Heart right ventricle (tissue), 16 donors: ENCODE data around the gene MSH5. TPM values are rescaled to one million over a fixed set of nuclear protein-coding genes. Genes with fewer than 3 reads are reported as not detected.

Source experiments
- ATAC-seq, 8 donors: fragments of 200-7000 bp; cut with Tn5 transposase; one replicate each; pipeline ENCODE4 v1.9.1; 2020; ENCODE audit warnings: mild to moderate bottlenecking in 8 of 8, moderate library complexity in 8 of 8, moderate number of reproducible peaks in 1 of 8
- DNase-seq, 2 donors: peaks; one replicate each; pipeline ENCODE4 v3.0.0-alpha.2; 2020
- H3K27ac ChIP-seq, 10 donors: fragments of 200-600 bp; sonication (generic) in 2 of 10; one replicate each; pipeline versions ENCODE4 v1.5.0 to v1.8.0; 2020 to 2022; ENCODE audit warnings: mild to moderate bottlenecking in 3 of 10
- H3K27me3 ChIP-seq, 7 donors: fragments of 200-600 bp; one replicate each; pipeline ENCODE4 v1.8.0; 2021 to 2022; ENCODE audit warnings: mild to moderate bottlenecking in 2 of 7
- H3K36me3 ChIP-seq, 9 donors: fragments of 200-600 bp; sonication (generic) in 1 of 9; one replicate each; pipeline versions ENCODE4 v1.5.0 to v1.8.0; 2020 to 2022; ENCODE audit warnings: mild to moderate bottlenecking in 2 of 9
- H3K4me1 ChIP-seq, 9 donors: fragments of 200-600 bp; sonication (generic) in 1 of 9; one replicate each; pipeline versions ENCODE4 v1.5.0 to v1.8.0; 2020 to 2022; ENCODE audit warnings: mild to moderate bottlenecking in 4 of 9
- H3K4me3 ChIP-seq, 10 donors: fragments of 200-600 bp; sonication (generic) in 2 of 10; one replicate each; pipeline versions ENCODE4 v1.5.0 to v1.8.0; 2020 to 2022; ENCODE audit warnings: mild to moderate bottlenecking in 7 of 10, moderate library complexity in 2 of 10
- H3K9me3 ChIP-seq, 11 donors: fragments of 200-600 bp in 10 of 11; sonication (generic) in 2 of 11; one replicate each; pipeline versions ENCODE4 v1.5.0 to v1.8.0; 2013 to 2022; ENCODE audit warnings: mild to moderate bottlenecking in 2 of 11, control low read depth in 1 of 11, moderate library complexity in 1 of 11
- WGBS, 2 donors: extraction: QIAGEN DNeasy Blood & Tissue Kit; methylation state at CpG; one replicate each; pipeline ENCODE4 v1.1.7; 2013; ENCODE audit warnings: inconsistent platforms in 1 of 2; 5-methylcytosine and 5-hydroxymethylcytosine counted together
- intact Hi-C, 10 donors: fragments of 100-400 bp; cut with DNase I; formaldehyde crosslinking; loops; one replicate each; pipeline versions ENCODE4 v1.11.1 to v1.14.2; 2022
- polyA plus RNA-seq, 2 donors: library from polyadenylated mRNA; stranded (reverse); fragments of 200-250 nt; gene quantifications; one replicate each; pipeline ENCODE4 v1.2.3, GENCODE V29; 2013
- total RNA-seq, 10 donors: library from RNA; stranded (reverse); fragmentation: NEBNext Ultra II Directional in 3 of 10; extraction: Animal tissue kit (Norgen Biotek cat#: 25700) in 3 of 10; gene quantifications; one replicate each; pipeline versions ENCODE4 v1.2.1 to v1.2.4, GENCODE V29; 2021 to 2023
- TF ChIP-seq, protein P1 (sequence below), 9 donors: fragments of 200-600 bp; sonication (generic) in 2 of 9; IDR thresholded peaks; one replicate each; pipeline versions ENCODE4 v1.5.0 to v1.8.0; 2021 to 2022; ENCODE audit warnings: antibody characterized with exemption in 9 of 9, mild to moderate bottlenecking in 5 of 9, moderate library complexity in 1 of 9
- donor health status: Arrhythmogenic right ventricular cardiomyopathy.
- donor health status: ischemic (EF 13 %, LVEDD 7.1; RV severe dilation, severe dysfunction).
- donor health status: healthy with polysubstance abuse.
- donor health status: DM: no; HTN: yes; CAD: no.
- donor health status: DM: no; HTN: no; CAD: no.
- donor health status: ischemic (EF 25% LVEDD 6.9; RV normal size, moderate dysfunction).
- donor health status: ischemic (EF 25% LVEDD 5.7; RV mildly dilated, moderate dysfunction).
- donor health status: healthy.
- donor health status: DM: yes; HTN: yes; CAD: no.
- donor health status: Ischemic cardiomyopathy.
- donor health status: ischemic (EF 35%, LVEDD 5.7; RV mildly dilated, moderate dysfunction).
- donor health status: nonischemic (EF 11% LVEDD 7.7; RV severe dilation, severe dysfunction).
- donor health status: DM: yes; HTN: yes; CAD: no.
- donor health status: PGD.
- donor health status: ischemic (EF 29% LVEDD 5.4; RV normal size, mild dysfunction).
- donor health status: nonischemic (EF 23%, LVEDD 6.1; RV moderate dilation, normal function).

Gene MSH5
- total and polyA plus RNA-seq, 12 donors, result 0.89 to 6.1 (median 2.6) TPM

GRCh38 chr6:31734821-31735406 is 4.9 kb upstream of the MSH5 start:
- intact Hi-C loops, result loop anchor here in 6 of 10 donors (5.0 to 10.0 kb wide), 6 partner anchors 53 to 100 kb away; partner anchors contain the start of genes HSPA1B (in 1 of the 6), LY6G5C (in 1 of the 6) and VARS1 (in 1 of the 6)
- no peaks in the 10 kb centered on the region for H3K9me3 ChIP-seq
- H3K36me3 ChIP-seq, result peaks cover 0 to 46% (median 29%) of the 10 kb centered on the region in 9 donors
- H3K27me3 ChIP-seq, result no peaks in the 10 kb centered on the region
- WGBS, 2 donors, result 2% methylated on average over 17 to 18 of the region's 18 CpGs
- TF ChIP-seq, protein P1, sequence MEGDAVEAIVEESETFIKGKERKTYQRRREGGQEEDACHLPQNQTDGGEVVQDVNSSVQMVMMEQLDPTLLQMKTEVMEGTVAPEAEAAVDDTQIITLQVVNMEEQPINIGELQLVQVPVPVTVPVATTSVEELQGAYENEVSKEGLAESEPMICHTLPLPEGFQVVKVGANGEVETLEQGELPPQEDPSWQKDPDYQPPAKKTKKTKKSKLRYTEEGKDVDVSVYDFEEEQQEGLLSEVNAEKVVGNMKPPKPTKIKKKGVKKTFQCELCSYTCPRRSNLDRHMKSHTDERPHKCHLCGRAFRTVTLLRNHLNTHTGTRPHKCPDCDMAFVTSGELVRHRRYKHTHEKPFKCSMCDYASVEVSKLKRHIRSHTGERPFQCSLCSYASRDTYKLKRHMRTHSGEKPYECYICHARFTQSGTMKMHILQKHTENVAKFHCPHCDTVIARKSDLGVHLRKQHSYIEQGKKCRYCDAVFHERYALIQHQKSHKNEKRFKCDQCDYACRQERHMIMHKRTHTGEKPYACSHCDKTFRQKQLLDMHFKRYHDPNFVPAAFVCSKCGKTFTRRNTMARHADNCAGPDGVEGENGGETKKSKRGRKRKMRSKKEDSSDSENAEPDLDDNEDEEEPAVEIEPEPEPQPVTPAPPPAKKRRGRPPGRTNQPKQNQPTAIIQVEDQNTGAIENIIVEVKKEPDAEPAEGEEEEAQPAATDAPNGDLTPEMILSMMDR (IDR thresholded peaks at IDR 0.05), result no peak
- ATAC-seq (peak in 6 of 8 donors; percentile 16 to 53 (median 25)), DNase-seq (peak; percentile 34 to 79)
- peak overlapping the region; percentile 66 to 98 (median 94) for H3K27ac ChIP-seq
- H3K4me1 ChIP-seq, result peaks cover 7 to 80% (median 70%) of the 10 kb centered on the region in 9 donors
- peak overlapping the region; percentile 47 to 94 (median 67) for H3K4me3 ChIP-seq

GRCh38 chr6:31736021-31736767 is 3.6 kb upstream of the MSH5 start, which contains the start of gene CLIC1:
TSS of gene CLIC1 (minus strand) at chr6:31736530. CDS start at chr6:31736300, 230 bp downstream.
- H3K4me3 ChIP-seq, result peak within 1 kb of the TSS; percentile 62 to 94 (median 70)
- 0 to 1% methylated on average over 24 of the region's 24 CpGs for WGBS, 2 donors
- intact Hi-C loops, result loop anchor here in 6 of 10 donors (1.0 to 10.0 kb wide), 7 partner anchors 54 to 99 kb away; partner anchors contain the start of genes HSPA1B (in 1 of the 6), LY6G5C (in 1 of the 6) and VARS1 (in 1 of the 6)
- peak; percentile 84 to 89 for DNase-seq
- H3K4me1 ChIP-seq, result peaks cover 7 to 77% (median 67%) of the 10 kb centered on the region in 9 donors
- no peaks in the 10 kb centered on the region for H3K27me3 ChIP-seq
- H3K9me3 ChIP-seq, result no peaks in the 10 kb centered on the region
- ATAC-seq, result peak; percentile 48 to 77 (median 69)
- H3K27ac ChIP-seq, result peak within 1 kb of the TSS; percentile 85 to 98 (median 94)
- TF ChIP-seq, protein P1 (IDR thresholded peaks at IDR 0.05), result no peak
- peaks cover 0 to 35% (median 28%) of the 10 kb centered on the region in 9 donors for H3K36me3 ChIP-seq

DNA sequence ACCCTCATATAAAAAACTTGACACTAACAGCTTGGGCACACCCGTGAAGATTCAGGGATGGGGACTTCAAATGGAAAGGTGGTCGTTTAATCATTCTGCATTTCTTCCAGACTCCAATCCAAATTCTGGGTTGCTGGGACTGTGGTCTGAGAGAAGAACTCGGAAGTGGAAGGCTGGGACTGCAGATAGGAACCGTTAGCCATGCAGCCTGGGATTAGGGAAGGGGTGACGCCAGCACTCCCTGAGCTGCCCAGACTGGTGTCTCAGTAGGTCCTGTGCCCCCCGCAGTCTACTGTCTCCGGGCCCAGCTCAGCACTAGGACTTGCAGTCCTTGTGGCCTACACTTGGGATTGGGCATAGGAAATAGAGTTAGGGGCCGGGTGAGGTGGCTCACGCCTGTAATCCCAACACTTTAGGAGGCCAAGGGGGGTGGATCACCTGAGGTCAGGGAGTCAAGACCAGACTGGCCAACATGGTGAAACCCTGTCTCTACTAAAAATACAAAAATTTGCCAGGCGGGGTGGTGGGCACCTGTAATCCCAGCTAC is 3.0 kb upstream of the MSH5 start:
- WGBS, 2 donors, result 40% methylated on average over 10 of the region's 10 CpGs
- Histone ChIP-seq H3K27me3 (no peaks in the 10 kb centered on the region), H3K36me3 (peaks cover 0 to 33% (median 23%) of the 10 kb centered on the region in 9 donors), H3K4me3 (peak overlapping the region; percentile 62 to 94 (median 70)), H3K27ac (peak overlapping the region; percentile 85 to 98 (median 94)), H3K4me1 (peaks cover 7 to 71% (median 60%) of the 10 kb centered on the region in 9 donors), H3K9me3 (no peaks in the 10 kb centered on the region)
- intact Hi-C loops, result loop anchor here in 6 of 10 donors (1.0 to 10.0 kb wide), 7 partner anchors 55 to 98 kb away; partner anchors contain the start of genes HSPA1B (in 1 of the 6), LY6G5C (in 1 of the 6) and VARS1 (in 1 of the 6)
- TF ChIP-seq, protein P1 (IDR thresholded peaks at IDR 0.05), result no peak
- ATAC-seq, result no peak
- DNase-seq, result no peak
